Activated T-helper 17 cell treated with anti-CD3 and anti-CD28 coated beads, Interleukin-2, amount 50 U/mL, for 72 hours (primary cell): ENCODE results near the gene IL23A. TPM values are rescaled to one million over a fixed set of nuclear protein-coding genes. Genes with fewer than 3 reads are reported as not detected.

ENCODE experiments used
- ATAC-seq: fragments of 150-1000 bp; cut with Tn5 transposase; replicated peaks from 2 replicates; pipeline ENCODE4 v1.10.0; 2021; ENCODE audit warnings: mild to moderate bottlenecking, moderate library complexity
- H3K27ac Mint-ChIP-seq: one replicate; pipeline ENCODE4 v1.8.0; 2022; ENCODE audit warnings: mixed read lengths
- H3K27me3 Mint-ChIP-seq: one replicate; pipeline ENCODE4 v1.8.0; 2022; ENCODE audit warnings: mixed read lengths
- H3K36me3 Mint-ChIP-seq: one replicate; pipeline ENCODE4 v1.8.0; 2022; ENCODE audit warnings: low read depth, mild to moderate bottlenecking, mixed read lengths
- H3K4me1 Mint-ChIP-seq: one replicate; pipeline ENCODE4 v1.8.0; 2022; ENCODE audit warnings: mixed read lengths
- H3K4me3 Mint-ChIP-seq: one replicate; pipeline ENCODE4 v1.8.0; 2022; ENCODE audit warnings: mild to moderate bottlenecking, mixed read lengths
- H3K9me3 Mint-ChIP-seq: one replicate; pipeline ENCODE4 v1.8.0; 2022; ENCODE audit warnings: mixed read lengths
- total RNA-seq, 2 donors: library from RNA; stranded (reverse); gene quantifications; one replicate each; pipeline ENCODE4 v1.2.3, GENCODE V29; 2022

IL23A gene
- 10 to 100 TPM in 1 of 2 donors, 1 to 10 TPM in 1; 9.8 to 67.1 TPM for total RNA-seq

- peak within 1 kb of the TSS; percentile 92 for H3K4me3 Mint-ChIP-seq
- peaks cover 58% of the 10 kb centered on the region for H3K36me3 Mint-ChIP-seq
- H3K27me3 Mint-ChIP-seq = no peaks in the 10 kb centered on the region
- H3K4me1 Mint-ChIP-seq = peaks cover 21% of the 10 kb centered on the region
- peak; percentile 87 for ATAC-seq
- peak within 1 kb of the TSS; percentile 96 for H3K27ac Mint-ChIP-seq
- H3K9me3 Mint-ChIP-seq = no peaks in the 10 kb centered on the region
Observed at GRCh38 chr12:56338308-56339157, at the start of gene IL23A. IL23A (plus strand) TSS chr12:56338884; CDS start chr12:56339045, 161 bp downstream.

GRCh38 chr12:56293795-56294194 lies 44.9 kb upstream of the IL23A start:
- Mint-ChIP-seq H3K27me3 (no peaks in the 10 kb centered on the region), H3K4me3 (no peak overlapping the region), H3K9me3 (no peaks in the 10 kb centered on the region), H3K36me3 (peaks cover 88% of the 10 kb centered on the region), H3K27ac (no peak overlapping the region), H3K4me1 (peaks cover 28% of the 10 kb centered on the region)
- ATAC-seq = no peak

GRCh38 chr12:56296295-56296694 lies 42.4 kb upstream of the IL23A start:
- Mint-ChIP-seq H3K27me3 (no peaks in the 10 kb centered on the region), H3K36me3 (peaks cover 76% of the 10 kb centered on the region), H3K4me1 (peaks cover 32% of the 10 kb centered on the region), H3K4me3 (peak overlapping the region; percentile 81), H3K27ac (no peak overlapping the region), H3K9me3 (no peaks in the 10 kb centered on the region)
- no peak for ATAC-seq

GRCh38 chr12:56297400-56297799 lies 41.3 kb upstream of the IL23A start:
- ATAC-seq = no peak
- peaks cover 67% of the 10 kb centered on the region for H3K36me3 Mint-ChIP-seq
- H3K27me3 Mint-ChIP-seq = no peaks in the 10 kb centered on the region
- H3K27ac Mint-ChIP-seq = peak overlapping the region; percentile 25
- H3K4me1 Mint-ChIP-seq = peaks cover 28% of the 10 kb centered on the region
- H3K9me3 Mint-ChIP-seq = no peaks in the 10 kb centered on the region
- peak overlapping the region; percentile 81 for H3K4me3 Mint-ChIP-seq

GRCh38 chr12:56298828-56299227 lies 39.9 kb upstream of the IL23A start:
- ATAC-seq = no peak
- H3K27me3 Mint-ChIP-seq = no peaks in the 10 kb centered on the region
- H3K4me3 Mint-ChIP-seq = peak overlapping the region; percentile 81
- no peaks in the 10 kb centered on the region for H3K9me3 Mint-ChIP-seq
- peaks cover 23% of the 10 kb centered on the region for H3K4me1 Mint-ChIP-seq
- H3K27ac Mint-ChIP-seq = peak overlapping the region; percentile 89
- H3K36me3 Mint-ChIP-seq = peaks cover 56% of the 10 kb centered on the region

- peak; percentile 2 for ATAC-seq
- peaks cover 56% of the 10 kb centered on the region for H3K36me3 Mint-ChIP-seq
- H3K4me1 Mint-ChIP-seq = peaks cover 23% of the 10 kb centered on the region
- H3K4me3 Mint-ChIP-seq = peak overlapping the region; percentile 81
- H3K9me3 Mint-ChIP-seq = no peaks in the 10 kb centered on the region
- H3K27ac Mint-ChIP-seq = peak overlapping the region; percentile 89
- no peaks in the 10 kb centered on the region for H3K27me3 Mint-ChIP-seq
Observed at GRCh38 chr12:56299308-56299852, 39.3 kb upstream of the IL23A start.

DNA sequence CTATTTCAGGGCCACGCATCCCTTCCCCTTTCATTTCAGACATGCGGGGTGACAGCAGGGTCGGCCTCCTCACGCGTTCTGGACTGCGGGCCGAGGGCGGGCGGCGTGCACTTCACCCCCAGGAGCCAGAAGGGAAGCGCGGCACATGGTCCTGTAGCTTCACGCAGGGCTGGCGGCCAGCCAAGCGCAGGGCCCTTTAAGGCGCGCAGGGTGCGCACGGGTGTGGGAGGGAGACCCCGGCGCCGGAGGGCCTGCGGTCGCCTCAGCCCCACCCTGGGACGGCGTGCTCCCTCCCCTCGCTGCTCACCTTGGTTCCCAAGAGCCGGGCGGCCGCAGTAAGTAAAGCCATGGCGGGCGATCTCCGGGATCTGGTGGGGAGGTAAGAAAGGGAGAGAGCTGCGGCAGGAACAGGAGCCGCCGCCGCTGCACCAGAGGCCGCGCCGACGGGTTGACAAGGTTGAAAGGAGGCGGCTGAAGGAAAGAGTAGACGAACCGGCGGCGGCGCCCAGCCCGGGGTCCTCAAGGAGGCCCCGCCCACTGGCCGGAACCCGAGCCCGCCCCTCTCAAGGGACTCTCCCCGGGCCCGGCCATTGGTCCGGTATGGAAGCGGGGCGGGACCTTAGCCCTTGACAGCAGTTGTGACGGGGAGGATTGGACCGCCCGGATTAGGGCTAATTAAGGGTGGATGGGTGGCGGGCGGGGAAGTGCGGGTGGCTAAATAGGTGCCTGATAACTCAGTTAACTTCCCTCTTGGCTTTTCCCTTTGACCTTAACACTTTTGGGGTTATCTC lies 38.6 kb upstream of the IL23A start, which contains the start of gene CS:
Gene CS, minus strand, starts transcription at position 478 of the 791 bp plus-strand sequence. Its CDS starts 129 bp downstream, at position 349.
- H3K4me1 Mint-ChIP-seq = peaks cover 23% of the 10 kb centered on the region
- no peaks in the 10 kb centered on the region for H3K9me3 Mint-ChIP-seq
- peak; percentile 99 for ATAC-seq
- peak within 1 kb of the TSS; percentile 89 for H3K27ac Mint-ChIP-seq
- no peaks in the 10 kb centered on the region for H3K27me3 Mint-ChIP-seq
- H3K36me3 Mint-ChIP-seq = peaks cover 58% of the 10 kb centered on the region
- H3K4me3 Mint-ChIP-seq = peak within 1 kb of the TSS; percentile 81

- peaks cover 57% of the 10 kb centered on the region for H3K36me3 Mint-ChIP-seq
- H3K4me3 Mint-ChIP-seq = peak overlapping the region; percentile 81
- peak; percentile 1 for ATAC-seq
- no peaks in the 10 kb centered on the region for H3K9me3 Mint-ChIP-seq
- H3K4me1 Mint-ChIP-seq = peaks cover 23% of the 10 kb centered on the region
- no peaks in the 10 kb centered on the region for H3K27me3 Mint-ChIP-seq
- peak overlapping the region; percentile 89 for H3K27ac Mint-ChIP-seq
Observed at GRCh38 chr12:56300644-56301464, 37.8 kb upstream of the IL23A start.

DNA sequence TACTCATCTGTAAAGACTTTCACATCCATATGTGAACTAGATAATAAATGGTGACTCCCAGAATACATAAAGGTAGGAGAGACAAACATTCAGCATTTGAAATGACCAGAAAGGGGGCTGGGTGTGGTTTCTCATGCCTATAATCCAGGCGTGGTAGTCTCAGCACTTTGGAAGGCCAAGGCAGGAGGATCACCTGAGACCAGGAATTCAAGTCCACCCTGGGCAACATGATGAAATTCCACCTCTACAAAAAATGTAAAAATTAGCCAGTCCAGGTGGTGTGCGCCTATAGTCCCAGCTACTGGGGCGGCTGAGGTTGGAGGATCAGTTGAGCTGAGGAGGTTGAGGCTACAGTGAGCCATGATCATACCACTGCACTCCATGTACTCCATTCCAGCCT lies 34.4 kb upstream of the IL23A start:
- Mint-ChIP-seq H3K9me3 (no peaks in the 10 kb centered on the region), H3K4me1 (peaks cover 7% of the 10 kb centered on the region), H3K27me3 (no peaks in the 10 kb centered on the region), H3K36me3 (peaks cover 49% of the 10 kb centered on the region), H3K4me3 (no peak overlapping the region), H3K27ac (no peak overlapping the region)
- no peak for ATAC-seq

DNA sequence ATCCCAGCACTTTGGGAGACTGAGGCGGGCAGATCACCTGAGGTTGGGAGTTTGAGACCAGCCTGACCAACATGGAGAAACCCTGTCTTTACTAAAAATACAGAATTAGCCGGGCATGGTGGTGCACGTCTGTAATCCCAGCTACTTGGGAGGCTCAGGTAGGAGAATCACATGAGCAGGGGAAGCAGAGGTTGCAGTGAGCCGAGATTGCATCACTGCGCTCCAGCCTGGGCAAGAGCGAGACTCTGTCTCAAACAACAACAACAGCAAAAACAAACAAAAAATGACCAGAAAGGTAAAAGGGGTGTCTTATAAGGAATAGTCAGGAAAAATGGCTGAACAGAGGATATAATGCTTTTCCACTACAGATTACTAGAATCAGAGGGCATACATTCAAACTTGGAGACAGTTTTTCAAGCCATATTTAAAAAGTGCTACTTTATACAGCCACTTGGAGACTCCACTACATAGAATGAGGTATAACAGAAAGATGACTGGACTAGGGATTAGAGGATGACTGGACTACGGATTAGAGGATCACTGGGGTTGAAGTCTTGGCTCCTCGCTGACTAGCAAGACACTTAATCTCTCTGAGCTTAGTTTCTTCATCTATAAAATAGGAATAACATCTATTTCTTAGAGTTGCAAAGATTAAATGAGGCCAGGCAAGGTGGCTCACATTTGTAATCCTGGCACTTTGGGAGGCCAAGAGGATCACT lies 33.7 kb upstream of the IL23A start:
- Mint-ChIP-seq H3K27me3 (no peaks in the 10 kb centered on the region), H3K27ac (no peak overlapping the region), H3K9me3 (no peaks in the 10 kb centered on the region), H3K4me3 (no peak overlapping the region), H3K36me3 (peaks cover 50% of the 10 kb centered on the region), H3K4me1 (peaks cover 7% of the 10 kb centered on the region)
- ATAC-seq = no peak

- no peaks in the 10 kb centered on the region for H3K4me1 Mint-ChIP-seq
- no peaks in the 10 kb centered on the region for H3K9me3 Mint-ChIP-seq
Observed at GRCh38 chr12:56307221-56307965, 31.3 kb upstream of the IL23A start.

GRCh38 chr12:56308714-56309113 lies 30.0 kb upstream of the IL23A start:
- Mint-ChIP-seq H3K27me3 (no peaks in the 10 kb centered on the region), H3K4me3 (no peak overlapping the region), H3K4me1 (no peaks in the 10 kb centered on the region), H3K9me3 (no peaks in the 10 kb centered on the region), H3K36me3 (peaks cover 84% of the 10 kb centered on the region), H3K27ac (no peak overlapping the region)
- no peak for ATAC-seq

More at GRCh38 chr12:56307221-56307965, 31.3 kb upstream of the IL23A start:
- ATAC-seq = no peak
- H3K27ac Mint-ChIP-seq = no peak overlapping the region
- peaks cover 71% of the 10 kb centered on the region for H3K36me3 Mint-ChIP-seq
- H3K27me3 Mint-ChIP-seq = no peaks in the 10 kb centered on the region
- no peak overlapping the region for H3K4me3 Mint-ChIP-seq

- Mint-ChIP-seq H3K27ac (no peak overlapping the region), H3K9me3 (no peaks in the 10 kb centered on the region), H3K27me3 (no peaks in the 10 kb centered on the region), H3K4me3 (no peak overlapping the region), H3K4me1 (no peaks in the 10 kb centered on the region), H3K36me3 (peaks cover 88% of the 10 kb centered on the region)
- no peak for ATAC-seq
Observed at GRCh38 chr12:56311003-56311402, 27.7 kb upstream of the IL23A start.
